SKM-1 treated with dmso at 0.1 percent for 144 hours (cell line): ENCODE results near the gene RCBTB2.

Experiments used
- DNase-seq: peaks from one replicate; lab custom pipeline; 2025; ENCODE audit not compliant: unreplicated experiment; lab: John Stamatoyannopoulos, UW

The RCBTB2 gene

DNA sequence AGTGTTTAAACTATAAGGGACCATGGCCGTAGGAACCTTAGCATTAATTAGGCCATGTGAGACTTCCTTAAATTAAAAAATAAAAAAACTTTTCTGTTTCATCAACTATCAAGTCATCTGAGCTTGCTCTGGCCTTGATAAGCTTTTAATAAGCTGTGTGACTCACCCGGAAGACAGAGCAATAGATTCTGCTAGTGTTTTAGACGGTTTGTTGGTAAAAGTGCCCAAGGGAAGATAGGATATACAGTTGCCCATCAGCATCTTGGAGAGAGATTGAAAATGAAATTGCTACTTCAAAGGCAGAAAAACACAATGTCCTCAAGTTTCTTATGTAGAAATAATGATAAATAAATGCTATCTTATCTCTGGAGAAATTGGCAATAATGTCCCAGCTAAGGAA is 31.2 kb upstream of the RCBTB2 start:
- DNase-seq, result no peak

DNA sequence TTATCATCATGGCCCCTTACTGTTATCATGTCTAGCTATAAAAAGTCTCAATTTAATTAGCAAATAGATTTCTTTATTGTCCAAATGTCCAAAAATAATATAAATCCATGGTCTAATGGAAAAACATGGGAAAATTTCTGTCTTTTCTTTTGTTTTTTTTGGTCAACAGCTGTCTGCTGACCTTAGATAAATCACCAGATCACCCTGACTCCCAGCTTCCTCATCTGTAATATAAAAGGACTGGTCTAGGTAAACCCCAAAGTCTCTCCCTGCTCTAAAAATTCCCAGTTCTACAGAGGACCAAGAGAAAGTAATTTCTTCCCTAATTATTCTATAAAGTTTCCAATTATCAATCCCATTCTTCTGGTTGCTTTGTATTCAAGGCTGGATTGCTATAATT is 30.7 kb upstream of the RCBTB2 start:
- no peak for DNase-seq

DNA sequence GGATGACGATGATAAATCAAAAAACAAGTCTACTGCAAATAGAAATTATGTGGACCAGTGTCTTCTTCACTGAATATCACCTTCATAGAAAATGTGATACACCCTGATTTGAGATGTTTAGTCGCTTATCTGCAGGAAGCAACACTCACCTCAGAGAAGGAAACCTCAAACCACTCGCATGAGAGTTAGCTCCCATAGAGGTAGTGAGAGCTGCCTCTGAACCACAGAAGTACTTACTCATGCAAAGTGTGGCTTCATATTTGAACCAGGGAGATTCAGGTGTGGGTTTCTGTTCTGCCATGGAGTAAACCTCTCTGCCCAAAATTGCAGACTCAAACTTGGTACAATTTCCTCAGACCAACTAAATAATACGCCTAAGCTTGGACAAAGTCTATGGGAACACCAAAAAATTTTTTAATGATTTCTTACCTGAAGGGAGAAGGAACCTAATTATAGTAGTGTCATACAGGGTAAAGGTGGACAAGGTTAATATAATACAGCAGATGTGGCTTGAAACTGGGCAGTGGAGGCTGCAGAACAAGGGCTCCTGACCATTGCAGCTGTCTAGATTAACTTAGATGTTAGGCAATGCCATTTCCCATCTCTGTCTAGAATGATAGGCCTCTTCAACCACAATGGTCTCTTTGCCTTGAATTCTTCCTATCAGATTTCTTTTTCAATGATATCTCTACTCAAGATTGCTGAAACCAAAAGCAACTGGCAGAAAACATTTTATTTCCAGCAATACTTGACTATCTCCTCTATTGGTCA is 29.6 kb upstream of the RCBTB2 start:
- peak; percentile 79 for DNase-seq

DNA sequence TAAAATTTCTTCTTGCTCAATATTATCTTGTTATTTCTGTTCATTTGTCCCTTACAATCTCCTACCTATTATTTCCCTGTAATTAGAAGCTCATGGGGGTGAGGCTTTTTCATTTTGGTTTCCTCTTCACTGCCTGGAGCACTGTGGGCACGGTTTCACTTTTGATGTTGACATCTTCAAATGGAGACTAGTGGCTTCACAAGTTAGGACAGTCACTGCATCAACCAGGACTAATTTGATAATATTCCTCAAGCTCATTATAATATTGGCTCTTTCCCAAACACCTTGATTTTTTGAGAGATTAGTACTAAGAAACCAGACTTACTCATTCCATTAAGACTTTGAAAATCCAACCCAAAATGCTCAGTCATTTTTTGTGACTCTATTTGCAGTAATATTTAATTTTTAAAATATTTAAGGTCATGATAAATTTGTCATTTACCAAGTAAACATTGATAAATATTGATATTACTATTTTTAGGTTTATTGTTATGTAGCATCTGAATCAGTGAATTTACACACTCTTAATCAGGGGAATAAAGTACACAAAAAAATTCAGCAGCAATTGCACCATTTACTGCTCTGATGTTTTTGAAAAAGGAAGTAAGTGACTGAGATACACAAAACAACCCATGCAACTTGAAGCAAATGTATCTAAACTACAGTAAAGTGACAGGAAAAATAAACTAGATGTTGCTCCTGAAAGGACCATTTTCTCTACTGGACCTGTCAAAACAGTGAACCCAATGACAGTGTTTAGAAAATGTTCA is 28.8 kb upstream of the RCBTB2 start:
- no peak for DNase-seq

DNA sequence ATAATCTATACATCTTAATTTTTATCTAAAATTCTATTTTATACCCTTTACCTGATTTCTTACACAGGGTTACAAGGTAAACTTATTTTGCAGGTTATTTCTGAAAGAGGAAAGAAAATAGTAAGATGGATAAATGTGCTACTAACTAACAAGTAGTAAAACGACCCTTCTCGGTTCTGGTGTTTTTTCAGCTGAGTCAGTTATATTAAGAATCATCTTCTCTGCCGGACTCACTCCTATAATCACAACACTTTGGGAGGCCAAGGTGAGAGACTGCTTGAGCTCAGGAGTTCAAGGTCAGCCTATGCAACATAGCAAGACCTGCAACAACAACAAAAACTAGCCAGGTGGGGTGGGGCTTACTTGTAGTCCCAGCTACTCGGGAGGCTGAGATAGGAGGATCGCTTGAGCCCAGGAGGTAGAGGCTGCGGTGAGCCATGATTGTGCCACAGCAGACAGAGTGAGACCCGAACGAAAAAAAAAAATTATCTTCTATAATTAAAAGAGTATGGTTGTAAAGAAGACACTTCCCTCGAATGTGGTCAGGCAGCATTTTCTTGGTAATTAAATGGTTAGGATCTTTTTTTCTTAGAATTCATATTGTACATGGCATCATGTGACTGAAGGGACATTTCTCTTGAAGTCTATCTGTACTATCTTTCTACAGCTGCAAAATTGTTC is 27.9 kb upstream of the RCBTB2 start:
- DNase-seq, result no peak

DNA sequence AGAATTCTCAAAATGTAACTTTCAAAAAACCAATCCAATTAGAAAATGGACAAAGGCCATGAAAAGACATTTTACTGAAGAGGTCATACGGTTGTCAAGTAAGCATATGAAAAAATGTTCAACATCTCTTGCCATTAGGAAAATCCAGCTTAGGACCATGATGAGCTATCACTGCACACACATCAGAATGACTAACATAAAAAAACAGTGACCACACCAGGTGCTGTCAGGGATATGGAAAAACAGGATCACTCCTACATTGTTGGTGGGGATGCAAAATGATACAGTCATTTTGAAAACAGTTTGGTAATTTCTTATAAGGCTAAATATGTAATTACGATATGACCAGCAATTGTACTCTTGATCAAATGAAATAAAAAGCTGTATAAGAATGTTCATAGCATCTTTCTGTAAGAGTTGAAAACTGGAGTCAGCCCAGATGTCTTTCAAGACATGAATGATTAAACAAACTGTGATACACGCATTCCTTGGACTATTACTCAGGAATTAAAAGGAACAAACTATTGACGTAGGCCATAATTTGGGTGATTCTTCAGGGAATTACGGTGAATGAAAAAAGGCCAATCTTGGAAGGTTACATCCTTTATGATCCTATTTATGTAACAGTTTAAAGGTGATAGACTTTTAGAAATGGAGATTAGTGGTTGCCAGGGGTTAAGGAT is 26.9 kb upstream of the RCBTB2 start:
- DNase-seq, result no peak

DNA sequence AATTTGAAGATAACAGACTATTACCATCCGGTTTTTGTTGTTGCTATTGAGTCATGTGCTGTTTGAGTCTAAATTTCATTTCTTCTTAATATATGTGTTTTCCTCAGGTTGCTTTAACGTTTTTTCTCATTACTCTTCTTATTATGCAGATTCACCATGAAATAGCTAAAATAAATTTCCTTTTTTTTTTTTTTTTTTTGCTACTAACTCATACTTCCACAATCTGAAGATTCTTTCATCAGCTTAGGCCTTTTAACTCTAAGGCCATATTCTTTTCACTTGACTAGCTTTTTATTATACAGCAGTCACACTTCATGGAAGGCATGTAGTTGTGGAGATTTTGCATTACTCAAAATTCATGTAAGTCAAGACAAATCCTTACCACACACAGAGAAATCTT is 23.9 kb upstream of the RCBTB2 start:
- no peak for DNase-seq

DNA sequence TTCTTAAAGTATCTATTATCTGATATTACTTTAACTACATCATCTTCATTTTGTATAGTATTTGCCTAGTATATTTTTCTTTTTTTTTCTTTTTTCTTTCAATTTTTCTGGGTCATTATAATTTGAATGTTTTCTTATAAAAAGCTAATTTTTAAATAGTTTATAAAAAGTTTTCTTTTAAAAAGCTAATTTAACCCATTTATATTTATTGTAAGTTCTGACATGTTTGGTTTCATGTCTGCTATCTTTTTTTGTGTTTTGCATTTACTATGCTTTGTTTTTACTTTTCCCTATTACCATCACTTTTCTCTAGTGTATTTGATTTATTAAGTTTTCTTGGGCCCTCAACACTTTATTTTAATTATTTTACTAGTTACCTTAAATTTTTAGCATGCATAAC is 22.6 kb upstream of the RCBTB2 start:
- DNase-seq, result no peak

DNA sequence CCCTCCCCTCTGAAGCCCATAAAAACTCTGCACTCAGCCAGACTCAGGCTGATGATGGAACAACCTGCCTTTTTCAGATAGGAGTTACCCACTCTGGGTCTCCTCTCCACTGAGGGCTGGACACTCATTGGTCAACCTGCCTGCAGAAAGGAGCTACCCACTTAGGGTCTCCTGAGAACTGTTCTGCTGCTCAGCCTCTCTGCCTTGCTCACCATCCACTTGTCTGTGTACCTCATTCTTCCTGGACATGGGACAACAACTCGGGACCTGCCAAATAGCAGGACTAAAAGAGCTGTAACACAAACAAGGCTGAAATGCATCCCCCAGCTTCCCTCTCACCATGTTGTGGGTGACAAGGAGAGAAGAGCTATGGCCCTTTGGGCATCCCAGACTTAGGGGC is 18.4 kb upstream of the RCBTB2 start:
- no peak for DNase-seq

DNA sequence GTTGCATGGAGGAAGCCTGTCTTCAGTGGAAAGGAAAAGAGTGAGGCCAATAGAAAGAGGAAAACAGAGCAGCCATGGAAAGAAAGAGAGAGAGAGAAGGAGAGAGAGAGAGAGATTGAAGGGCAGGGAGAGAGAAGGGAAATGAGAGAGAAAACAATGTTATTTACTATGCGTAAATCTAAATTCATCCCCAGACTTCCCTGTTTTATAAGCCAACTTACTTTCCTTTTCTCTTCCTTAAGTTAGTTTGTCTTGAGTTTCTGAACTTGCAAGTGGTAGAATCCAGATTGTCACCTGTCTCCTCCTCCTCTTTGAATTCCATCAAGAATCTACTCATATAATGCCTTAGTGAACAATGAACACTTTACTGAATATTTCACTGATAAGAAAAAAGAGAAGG is 16.8 kb upstream of the RCBTB2 start:
- no peak for DNase-seq

DNA sequence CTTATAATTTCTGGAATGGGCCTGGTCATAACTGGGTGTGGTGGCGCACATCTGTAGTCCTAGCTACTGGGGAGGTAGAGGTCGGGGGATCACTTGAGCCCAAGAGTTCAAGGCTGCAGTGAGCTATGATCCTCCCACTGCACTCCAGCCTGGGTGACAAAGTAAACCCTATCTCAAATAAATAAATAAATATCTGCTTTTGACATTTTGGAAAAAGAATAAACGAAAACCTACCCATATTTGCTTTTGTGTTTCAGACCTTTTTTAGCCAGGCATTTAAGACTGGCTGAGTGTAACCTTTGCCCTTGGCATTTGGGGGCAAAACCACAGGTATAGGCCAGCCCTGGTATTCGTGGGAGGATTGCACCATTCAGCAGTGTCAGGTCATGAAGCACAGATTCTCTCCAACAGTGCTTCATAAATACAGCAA is 14.8 kb upstream of the RCBTB2 start:
- no peak for DNase-seq

DNA sequence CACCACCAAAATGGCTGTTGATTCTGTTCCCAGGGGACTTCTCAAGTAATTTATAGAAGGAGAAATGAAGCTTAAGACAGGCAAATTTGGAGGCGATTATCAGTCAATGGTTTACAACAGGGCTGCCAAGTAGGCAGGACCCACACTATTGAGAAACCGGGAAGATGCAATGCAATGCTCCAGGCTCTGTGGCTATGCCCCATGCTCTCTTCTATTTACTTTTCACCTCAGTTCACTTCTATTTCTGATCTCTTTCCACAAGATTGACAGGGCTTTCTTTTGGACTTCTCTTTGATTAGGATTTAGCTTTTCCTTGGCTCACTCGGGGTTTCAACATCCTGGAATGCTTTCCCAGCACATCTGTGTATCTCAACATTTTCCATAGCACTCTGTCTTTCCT is 12.7 kb upstream of the RCBTB2 start:
- DNase-seq, result no peak

DNA sequence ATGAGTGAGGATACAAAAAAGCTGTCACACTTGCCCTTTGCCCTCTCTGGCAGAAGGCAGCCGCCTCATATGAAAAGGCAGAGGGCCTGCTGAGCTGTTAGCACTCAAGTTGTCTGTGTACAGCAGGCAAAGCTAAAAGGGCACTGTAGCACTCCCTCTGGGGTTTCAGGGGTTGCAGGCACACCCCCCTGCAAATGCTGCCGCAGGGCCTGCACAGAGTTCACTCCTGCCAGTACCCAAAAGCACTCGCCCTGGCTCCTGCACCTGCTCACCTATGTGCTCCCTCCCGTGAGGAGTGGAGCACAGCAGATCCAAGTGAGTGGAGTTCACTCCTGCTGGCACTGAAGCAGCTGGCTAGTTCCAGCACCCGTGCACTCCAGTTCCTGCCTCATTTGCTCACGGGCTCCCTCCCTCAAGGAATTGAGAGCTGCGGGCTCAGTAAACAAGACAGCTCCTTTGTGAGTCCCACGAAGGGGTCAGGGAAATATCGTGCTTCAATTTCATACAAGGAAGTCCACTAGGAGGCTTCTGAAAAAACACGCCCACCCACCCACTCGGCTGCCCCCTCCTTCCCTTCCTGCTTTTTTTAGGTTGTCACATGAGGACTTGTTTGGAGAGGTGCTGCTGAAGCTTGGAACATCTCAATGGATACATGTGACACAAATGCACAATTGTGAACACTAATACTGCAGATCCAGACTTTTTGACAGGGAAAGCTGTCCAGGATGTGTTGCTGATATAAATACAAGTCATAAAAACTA is 9.9 kb upstream of the RCBTB2 start:
- no peak for DNase-seq

DNA sequence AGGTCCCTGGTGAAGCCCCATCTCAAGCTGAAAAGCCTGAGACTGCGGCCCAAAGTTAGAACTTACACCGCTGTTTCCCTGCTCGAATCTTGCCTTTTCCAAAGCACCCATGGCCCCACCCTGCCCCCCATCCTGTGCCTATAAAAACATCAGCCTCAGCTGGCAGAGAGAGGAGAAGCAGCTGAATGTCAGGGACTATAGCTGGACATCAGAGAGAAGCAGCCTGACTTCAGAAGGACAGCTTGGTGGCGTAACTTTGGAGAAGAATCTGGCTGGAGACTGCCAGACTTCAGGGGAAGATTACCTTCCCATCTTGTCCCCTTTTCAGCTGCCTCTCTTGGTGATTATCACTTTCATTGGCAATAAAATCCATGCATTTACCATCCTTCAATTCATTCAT is 9.3 kb upstream of the RCBTB2 start:
- DNase-seq, result no peak

DNA sequence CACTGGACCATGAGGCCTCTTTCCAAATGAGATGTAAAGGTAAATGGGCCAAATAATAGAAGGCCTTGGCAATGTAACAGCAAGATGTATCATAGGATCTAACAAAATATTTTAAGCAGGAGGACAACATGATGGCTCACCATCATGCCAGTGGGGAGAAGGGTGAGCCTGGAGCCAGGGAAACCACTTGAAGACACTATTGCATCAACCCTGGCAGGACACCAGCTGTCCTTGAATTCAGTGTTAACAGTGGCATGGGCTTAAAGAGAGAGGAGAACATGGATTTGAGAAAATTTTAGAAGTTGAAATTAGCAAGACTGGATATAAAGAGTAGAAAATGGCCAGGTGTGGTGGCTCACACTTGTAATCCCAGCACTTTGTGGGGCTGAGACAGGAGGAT is 6.7 kb upstream of the RCBTB2 start:
- no peak for DNase-seq

DNA sequence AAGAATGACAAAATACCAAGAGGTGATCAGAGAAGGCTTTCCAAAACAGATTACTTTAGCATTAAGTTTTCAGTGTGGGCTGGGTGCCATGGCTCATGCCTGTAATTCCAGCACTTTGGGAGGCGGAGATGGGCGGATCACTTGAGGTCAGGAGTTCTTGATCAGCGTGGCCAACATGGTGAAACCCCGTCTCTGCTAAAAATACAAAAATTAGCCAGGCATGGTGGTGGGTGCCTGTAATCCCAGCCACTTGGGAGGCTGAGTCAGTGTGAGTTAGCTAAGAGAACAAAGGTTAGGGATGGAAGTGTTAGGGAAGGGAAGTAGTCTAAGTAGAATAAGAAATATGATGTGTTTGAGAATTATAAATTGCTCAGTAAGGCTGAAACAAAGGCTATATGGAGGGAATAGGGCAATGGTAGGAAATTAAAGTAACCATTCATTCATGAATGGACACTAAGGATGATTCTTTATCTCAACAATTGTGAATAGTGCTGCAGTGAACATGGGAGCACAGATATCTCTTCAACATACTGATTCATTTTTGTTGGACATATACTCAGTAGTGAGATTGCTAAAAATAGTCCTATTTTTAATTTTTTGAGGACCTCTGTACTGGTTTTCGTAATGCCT is 3.9 kb upstream of the RCBTB2 start:
- no peak for DNase-seq

DNA sequence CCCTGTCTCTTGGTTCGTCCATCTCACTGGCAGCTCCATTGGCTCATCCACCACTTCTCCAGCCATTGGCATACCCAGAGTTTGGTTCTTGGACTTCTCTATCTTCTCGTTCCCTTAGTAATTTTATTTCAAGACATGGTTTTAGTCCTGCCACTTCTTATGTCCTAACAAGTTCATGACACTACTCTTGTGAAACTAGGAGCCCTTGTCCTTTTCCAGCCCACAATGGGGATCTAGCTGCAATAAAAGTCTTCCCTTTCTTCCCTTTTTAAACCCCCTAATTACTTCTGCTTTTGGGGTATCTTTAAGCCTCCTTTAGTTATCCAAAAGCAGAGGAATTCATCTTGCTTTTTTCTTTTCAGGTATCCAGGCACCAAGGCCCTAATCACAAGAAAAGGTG is 2.9 kb upstream of the RCBTB2 start:
- DNase-seq, result peak; percentile 94

DNA sequence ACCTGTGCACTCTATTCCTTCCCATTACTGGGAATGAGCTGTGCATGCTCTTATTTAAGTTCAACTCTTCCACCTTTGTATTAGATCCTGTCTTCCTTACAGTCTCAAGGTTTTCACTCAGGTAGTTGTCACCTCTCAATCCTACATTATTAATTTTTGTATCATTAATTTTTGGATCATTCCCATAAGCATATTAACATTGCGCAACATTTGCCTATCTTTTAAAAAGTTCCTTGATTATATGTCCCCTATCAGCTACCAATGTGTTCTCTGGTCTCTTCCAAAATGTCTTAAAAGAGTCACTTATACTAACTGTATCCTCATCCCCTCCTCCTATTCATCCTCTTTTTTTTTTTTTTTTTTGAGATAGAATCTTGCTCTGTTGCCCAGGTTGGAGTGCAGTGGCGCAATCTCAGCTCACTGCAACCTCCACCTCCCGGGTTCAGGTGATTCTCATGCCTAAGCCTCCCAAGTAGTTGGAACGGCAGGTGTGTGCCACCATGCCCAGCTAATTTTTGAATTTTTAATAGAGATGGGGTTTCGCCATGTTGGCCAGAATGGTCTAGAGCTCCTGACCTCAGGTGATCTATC is 2.1 kb upstream of the RCBTB2 start:
- no peak for DNase-seq

DNA sequence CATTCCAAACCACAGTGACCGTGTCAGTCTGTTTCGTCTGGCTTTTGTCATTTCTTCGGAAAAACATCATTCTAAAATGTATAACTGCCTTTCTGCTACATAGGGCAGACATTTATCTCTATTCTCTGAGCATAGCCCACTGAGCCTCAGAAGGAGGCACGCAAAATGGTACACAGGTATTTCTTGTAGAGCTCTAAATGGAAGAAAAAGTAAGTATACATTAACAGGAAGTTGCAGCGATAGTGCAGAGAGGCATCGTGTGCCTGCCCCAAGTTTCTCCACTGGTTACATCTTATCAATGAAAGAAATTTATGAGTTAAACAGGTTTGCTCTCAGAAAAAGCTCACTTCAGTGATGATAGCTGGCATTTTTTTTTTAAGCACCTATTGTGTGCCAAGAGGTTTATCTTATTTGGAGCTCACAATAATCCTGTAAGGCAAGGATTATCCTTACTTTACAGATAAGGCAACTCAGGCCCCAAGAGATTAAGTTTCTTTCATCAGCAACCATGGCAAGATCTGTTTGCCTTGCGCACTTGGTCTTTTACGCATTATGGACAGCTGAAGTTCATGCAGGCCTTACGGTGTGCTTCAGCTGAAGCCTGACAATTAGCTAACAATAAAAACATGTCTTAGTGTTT is 1.2 kb upstream of the RCBTB2 start:
- DNase-seq, result no peak

DNA sequence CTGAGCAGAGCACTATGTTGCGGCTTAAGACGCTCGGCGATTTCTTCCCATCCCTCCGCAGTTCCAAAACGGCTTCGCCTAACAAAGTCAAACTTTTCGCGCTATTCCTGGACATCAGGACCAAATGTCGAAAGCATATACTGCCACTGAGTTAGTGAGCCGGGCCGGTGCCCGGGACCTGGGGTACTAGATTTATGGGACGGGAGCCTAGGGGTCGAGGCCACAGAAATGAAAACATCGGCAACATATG is 699 bp downstream of the RCBTB2 start:
- no peak for DNase-seq
